HCT116 (cell line): ENCODE data around the gene COL9A3. TPM values are rescaled to one million over a fixed set of nuclear protein-coding genes. Genes with fewer than 3 reads are reported as not detected.

Experiments
- ATF3 ChIP-seq: IDR thresholded peaks from 2 replicates; pipeline ENCODE4 v1.6.1; 2012
- POLR2AphosphoS5 ChIP-seq: IDR thresholded peaks from 2 replicates; pipeline ENCODE4 v1.6.1; 2011; ENCODE audit warnings: mild to moderate bottlenecking, low read depth, low read length, moderate library complexity
- REST ChIP-seq: IDR thresholded peaks from 2 replicates; pipeline ENCODE4 v1.6.1; 2012; ENCODE audit warnings: low read depth
- SRF ChIP-seq: IDR thresholded peaks from 2 replicates; pipeline ENCODE4 v1.6.1; 2012; ENCODE audit warnings: low read depth
- TCF7L2 ChIP-seq: IDR thresholded peaks from 2 replicates; pipeline ENCODE4 v1.7.0; 2011; ENCODE audit warnings: borderline replicate concordance, inconsistent platforms; ENCODE audit not compliant: insufficient read depth, insufficient read length; ENCODE audit errors: extremely low read depth
- ZBTB33 ChIP-seq: IDR thresholded peaks from 2 replicates; pipeline ENCODE4 v1.6.1; 2011; ENCODE audit warnings: mild to moderate bottlenecking, low read length, moderate library complexity; ENCODE audit not compliant: insufficient replicate concordance; ENCODE audit errors: extremely low read depth
- ZFX ChIP-seq: fragments of 450-650 bp; IDR thresholded peaks from 2 replicates; pipeline ENCODE4 v1.6.1; 2017
- total RNA-seq: library from RNA; stranded (reverse); gene quantifications from one replicate; pipeline ENCODE4 v1.2.1, GENCODE V29; 2021; ENCODE audit not compliant: unreplicated experiment

The COL9A3 gene
- total RNA-seq, 1 experiment from 2014 or later, result 29.7 TPM

- TF ChIP-seq ZBTB33, result no peak
- TF ChIP-seq ZFX, result no peak
- TF ChIP-seq SRF, result no peak
- no peak for TF ChIP-seq POLR2AphosphoS5
- TF ChIP-seq ATF3, result no peak
- TF ChIP-seq REST, result no peak
- no peak for TF ChIP-seq TCF7L2
Measured at GRCh38 chr20:62793757-62794006, 23.2 kb upstream of the COL9A3 start (continued).
